Skeletal muscle tissue (tissue), 4 donors: ENCODE measurements around the gene ARHGEF28. TPM values are rescaled to one million over a fixed set of nuclear protein-coding genes. Genes with fewer than 3 reads are reported as not detected.

Experiments
- H3K27ac ChIP-seq: one replicate; pipeline ENCODE4 v1.7.0; 2013; ENCODE audit warnings: mild to moderate bottlenecking, low read depth, low read length, inconsistent platforms
- H3K27me3 ChIP-seq, 3 donors: one replicate each; pipeline ENCODE4 v1.7.0; 2013; ENCODE audit warnings: low read length in 3 of 3; ENCODE audit not compliant: control insufficient read depth in 3 of 3, insufficient read depth in 3 of 3
- H3K36me3 ChIP-seq, 3 donors: one replicate each; pipeline ENCODE4 v1.7.0; 2013; ENCODE audit warnings: low read length in 3 of 3; ENCODE audit not compliant: control insufficient read depth in 3 of 3, insufficient read depth in 3 of 3
- H3K4me1 ChIP-seq, 3 donors: one replicate each; pipeline ENCODE4 v1.7.0; 2013; ENCODE audit warnings: low read length in 3 of 3, mild to moderate bottlenecking in 3 of 3; ENCODE audit not compliant: control insufficient read depth in 3 of 3, insufficient read depth in 3 of 3
- H3K4me3 ChIP-seq, 3 donors: one replicate each; pipeline ENCODE4 v1.7.0; 2013; ENCODE audit warnings: low read length in 3 of 3
- H3K9ac ChIP-seq, 3 donors: one replicate each; pipeline ENCODE4 v1.7.0; 2013; ENCODE audit warnings: low read length in 3 of 3, mild to moderate bottlenecking in 3 of 3, moderate library complexity in 2 of 3, low read depth in 1 of 3
- H3K9me3 ChIP-seq, 3 donors: one replicate each; pipeline ENCODE4 v1.7.0; 2013; ENCODE audit warnings: low read length in 3 of 3; ENCODE audit not compliant: control insufficient read depth in 3 of 3
- total RNA-seq: library from RNA; depleted of rRNA; stranded (reverse); fragments of >200 nt; gene quantifications from one replicate; pipeline ENCODE4 v1.2.3, GENCODE V29; 2014
- donor health status: Osteomylitis.

ARHGEF28 gene
- total RNA-seq, 1 donor from 2014 or later, result 8.4 TPM

- Histone ChIP-seq H3K9me3 (no peaks in the 10 kb centered on the region), H3K4me3 (no peak overlapping the region), H3K9ac (no peak overlapping the region), H3K4me1 (no peaks in the 10 kb centered on the region), H3K36me3 (no peaks in the 10 kb centered on the region), H3K27ac (no peak overlapping the region), H3K27me3 (no peaks in the 10 kb centered on the region)
These were observed 23.9 kb downstream of the ARHGEF28 start for GRCh38 chr5:73649926-73650325.

GRCh38 chr5:73652391-73652790, 26.4 kb downstream of the ARHGEF28 start:
- H3K9ac ChIP-seq, result no peak overlapping the region
- H3K4me1 ChIP-seq, result no peaks in the 10 kb centered on the region
- H3K27me3 ChIP-seq, result no peaks in the 10 kb centered on the region
- H3K4me3 ChIP-seq, result no peak overlapping the region
- H3K27ac ChIP-seq, result no peak overlapping the region
- H3K36me3 ChIP-seq, result no peaks in the 10 kb centered on the region
- no peaks in the 10 kb centered on the region for H3K9me3 ChIP-seq

GRCh38 chr5:73654171-73654811, 28.3 kb downstream of the ARHGEF28 start:
- Histone ChIP-seq H3K9ac (no peak overlapping the region), H3K27me3 (no peaks in the 10 kb centered on the region), H3K4me3 (no peak overlapping the region), H3K9me3 (no peaks in the 10 kb centered on the region), H3K27ac (no peak overlapping the region), H3K36me3 (no peaks in the 10 kb centered on the region), H3K4me1 (no peaks in the 10 kb centered on the region)

- H3K27ac ChIP-seq, result no peak overlapping the region
- H3K4me3 ChIP-seq, result no peak overlapping the region
- no peaks in the 10 kb centered on the region for H3K9me3 ChIP-seq
- no peaks in the 10 kb centered on the region for H3K4me1 ChIP-seq
- no peak overlapping the region for H3K9ac ChIP-seq
- no peaks in the 10 kb centered on the region for H3K27me3 ChIP-seq
- H3K36me3 ChIP-seq, result no peaks in the 10 kb centered on the region
These were observed 28.9 kb downstream of the ARHGEF28 start for GRCh38 chr5:73654819-73655318.

- H3K4me1 ChIP-seq, result no peaks in the 10 kb centered on the region
- no peak overlapping the region for H3K4me3 ChIP-seq
- H3K27ac ChIP-seq, result no peak overlapping the region
- no peaks in the 10 kb centered on the region for H3K27me3 ChIP-seq
- H3K36me3 ChIP-seq, result no peaks in the 10 kb centered on the region
- H3K9ac ChIP-seq, result no peak overlapping the region
- H3K9me3 ChIP-seq, result no peaks in the 10 kb centered on the region
These were observed 29.6 kb downstream of the ARHGEF28 start for GRCh38 chr5:73655521-73656160.

- Histone ChIP-seq H3K9me3 (no peaks in the 10 kb centered on the region), H3K9ac (no peak overlapping the region)
These were observed 35.8 kb downstream of the ARHGEF28 start for GRCh38 chr5:73661753-73662152.

GRCh38 chr5:73663161-73663859, 37.3 kb downstream of the ARHGEF28 start:
- Histone ChIP-seq H3K4me1 (no peaks in the 10 kb centered on the region), H3K36me3 (no peaks in the 10 kb centered on the region), H3K4me3 (no peak overlapping the region), H3K27me3 (no peaks in the 10 kb centered on the region), H3K27ac (no peak overlapping the region), H3K9ac (no peak overlapping the region), H3K9me3 (no peaks in the 10 kb centered on the region)

More at GRCh38 chr5:73661753-73662152, 35.8 kb downstream of the ARHGEF28 start:
- no peak overlapping the region for H3K27ac ChIP-seq
- no peak overlapping the region for H3K4me3 ChIP-seq
- H3K4me1 ChIP-seq, result no peaks in the 10 kb centered on the region
- H3K36me3 ChIP-seq, result no peaks in the 10 kb centered on the region
- H3K27me3 ChIP-seq, result no peaks in the 10 kb centered on the region

GRCh38 chr5:73663860-73664240, 37.9 kb downstream of the ARHGEF28 start:
- Histone ChIP-seq H3K36me3 (no peaks in the 10 kb centered on the region), H3K27ac (no peak overlapping the region), H3K9me3 (no peaks in the 10 kb centered on the region)

GRCh38 chr5:73664796-73665195, 38.8 kb downstream of the ARHGEF28 start:
- no peaks in the 10 kb centered on the region for H3K4me1 ChIP-seq
- no peak overlapping the region for H3K9ac ChIP-seq
- no peak overlapping the region for H3K4me3 ChIP-seq
- no peaks in the 10 kb centered on the region for H3K36me3 ChIP-seq
- no peaks in the 10 kb centered on the region for H3K9me3 ChIP-seq
- no peaks in the 10 kb centered on the region for H3K27me3 ChIP-seq
- H3K27ac ChIP-seq, result no peak overlapping the region

More at GRCh38 chr5:73663860-73664240, 37.9 kb downstream of the ARHGEF28 start:
- Histone ChIP-seq H3K27me3 (no peaks in the 10 kb centered on the region), H3K9ac (no peak overlapping the region), H3K4me3 (no peak overlapping the region), H3K4me1 (no peaks in the 10 kb centered on the region)

GRCh38 chr5:73666891-73667290, 40.9 kb downstream of the ARHGEF28 start:
- Histone ChIP-seq H3K4me1 (no peaks in the 10 kb centered on the region), H3K36me3 (no peaks in the 10 kb centered on the region), H3K4me3 (no peak overlapping the region), H3K9me3 (no peaks in the 10 kb centered on the region), H3K27ac (no peak overlapping the region), H3K27me3 (no peaks in the 10 kb centered on the region), H3K9ac (no peak overlapping the region)
